Measurements from ENCODE around the gene SNX25. TPM values are rescaled to one million over a fixed set of nuclear protein-coding genes. Genes with fewer than 3 reads are reported as not detected.

The SNX25 gene
- total RNA-seq, 4 donors from 2014 or later: 7.1 to 113 (median 20.9) TPM

GRCh38 chr4:185219551-185220344 is 10.3 kb downstream of the SNX25 start:
- TF ChIP-seq POLR2A (IDR thresholded peaks at IDR 0.05): no peak
- TF ChIP-seq CTCF (IDR thresholded peaks at IDR 0.05): no peak
- DNase-seq: peak; percentile 68 to 69
- H3K4me3 ChIP-seq: no peak overlapping the region
- H3K36me3 ChIP-seq: no peaks in the 10 kb centered on the region
- H3K27ac ChIP-seq: peak overlapping the region in 1 of 2 donors; percentile 52
- no peaks in the 10 kb centered on the region for H3K4me1 ChIP-seq
- intact Hi-C loops (cut with DNase I; ENCODE audit: low total_unique reads): no loop called here
- H3K9me3 ChIP-seq: no peaks in the 10 kb centered on the region
- no peaks in the 10 kb centered on the region for H3K27me3 ChIP-seq

- H3K9me3 ChIP-seq: no peaks in the 10 kb centered on the region
- H3K27me3 ChIP-seq: no peaks in the 10 kb centered on the region
- DNase-seq: no peak
- no peaks in the 10 kb centered on the region for H3K4me1 ChIP-seq
- no peaks in the 10 kb centered on the region for H3K36me3 ChIP-seq
- no peak overlapping the region for H3K4me3 ChIP-seq
- intact Hi-C loops (cut with DNase I; ENCODE audit: low total_unique reads): no loop called here
- no peak overlapping the region for H3K27ac ChIP-seq
- TF ChIP-seq POLR2A (IDR thresholded peaks at IDR 0.05) (no peak), CTCF (IDR thresholded peaks at IDR 0.05) (no peak)
Observed at GRCh38 chr4:185221491-185221890, 12.1 kb downstream of the SNX25 start.

GRCh38 chr4:185221912-185222311 is 12.5 kb downstream of the SNX25 start:
- Histone ChIP-seq H3K27me3 (no peaks in the 10 kb centered on the region), H3K36me3 (no peaks in the 10 kb centered on the region), H3K27ac (no peak overlapping the region), H3K4me1 (no peaks in the 10 kb centered on the region), H3K9me3 (no peaks in the 10 kb centered on the region), H3K4me3 (no peak overlapping the region)
- intact Hi-C loops (cut with DNase I; ENCODE audit: low total_unique reads): no loop called here
- no peak for TF ChIP-seq CTCF (IDR thresholded peaks at IDR 0.05)
- TF ChIP-seq POLR2A (IDR thresholded peaks at IDR 0.05): no peak
- DNase-seq: no peak

- intact Hi-C loops (cut with DNase I; ENCODE audit: low total_unique reads): no loop called here
- H3K27ac ChIP-seq: no peak overlapping the region
- H3K27me3 ChIP-seq: no peaks in the 10 kb centered on the region
- H3K9me3 ChIP-seq: no peaks in the 10 kb centered on the region
- DNase-seq: no peak
- H3K4me1 ChIP-seq: no peaks in the 10 kb centered on the region
- TF ChIP-seq CTCF (IDR thresholded peaks at IDR 0.05): no peak
- TF ChIP-seq POLR2A (IDR thresholded peaks at IDR 0.05): no peak
- H3K4me3 ChIP-seq: no peak overlapping the region
- H3K36me3 ChIP-seq: no peaks in the 10 kb centered on the region
Observed at GRCh38 chr4:185222598-185222997, 13.2 kb downstream of the SNX25 start.

GRCh38 chr4:185224597-185224996 is 15.2 kb downstream of the SNX25 start:
- intact Hi-C loops (cut with DNase I; ENCODE audit: low total_unique reads): no loop called here
- TF ChIP-seq CTCF (IDR thresholded peaks at IDR 0.05) (no peak), POLR2A (IDR thresholded peaks at IDR 0.05) (no peak)
- no peaks in the 10 kb centered on the region for H3K4me1 ChIP-seq

More at GRCh38 chr4:185224597-185224996, 15.2 kb downstream of the SNX25 start:
- no peaks in the 10 kb centered on the region for H3K9me3 ChIP-seq
- no peak for DNase-seq
- H3K4me3 ChIP-seq: no peak overlapping the region
- no peaks in the 10 kb centered on the region for H3K36me3 ChIP-seq
- H3K27ac ChIP-seq: no peak overlapping the region
- no peaks in the 10 kb centered on the region for H3K27me3 ChIP-seq
